ENCODE measurements around the gene RNF103.
"Not testable (repeated sequence)": the region's sequence is repeated elsewhere in the genome, so short reads cannot be mapped to it uniquely, and the experiment has no call there.

RNF103 gene, protein sequence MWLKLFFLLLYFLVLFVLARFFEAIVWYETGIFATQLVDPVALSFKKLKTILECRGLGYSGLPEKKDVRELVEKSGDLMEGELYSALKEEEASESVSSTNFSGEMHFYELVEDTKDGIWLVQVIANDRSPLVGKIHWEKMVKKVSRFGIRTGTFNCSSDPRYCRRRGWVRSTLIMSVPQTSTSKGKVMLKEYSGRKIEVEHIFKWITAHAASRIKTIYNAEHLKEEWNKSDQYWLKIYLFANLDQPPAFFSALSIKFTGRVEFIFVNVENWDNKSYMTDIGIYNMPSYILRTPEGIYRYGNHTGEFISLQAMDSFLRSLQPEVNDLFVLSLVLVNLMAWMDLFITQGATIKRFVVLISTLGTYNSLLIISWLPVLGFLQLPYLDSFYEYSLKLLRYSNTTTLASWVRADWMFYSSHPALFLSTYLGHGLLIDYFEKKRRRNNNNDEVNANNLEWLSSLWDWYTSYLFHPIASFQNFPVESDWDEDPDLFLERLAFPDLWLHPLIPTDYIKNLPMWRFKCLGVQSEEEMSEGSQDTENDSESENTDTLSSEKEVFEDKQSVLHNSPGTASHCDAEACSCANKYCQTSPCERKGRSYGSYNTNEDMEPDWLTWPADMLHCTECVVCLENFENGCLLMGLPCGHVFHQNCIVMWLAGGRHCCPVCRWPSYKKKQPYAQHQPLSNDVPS

GRCh38 chr2:86623494-86624266 lies at the start of gene RNF103:
TSS of gene RNF103 (minus strand) at chr2:86623865. CDS start at chr2:86622886, 979 bp downstream.
- H3K9ac ChIP-seq (ENCODE audit: low read length in 5 of 5), result peak within 1 kb of the TSS; percentile 88 to 97 (median 91)
- no peaks in the 10 kb centered on the region for H3K9me3 ChIP-seq (ENCODE audit: control insufficient read depth in 5 of 5, low read length in 5 of 5)
- no peaks in the 10 kb centered on the region for H3K27me3 ChIP-seq (ENCODE audit: control insufficient read depth in 5 of 5, insufficient read depth in 4 of 5, low read length in 5 of 5)
- H3K4me1 ChIP-seq (ENCODE audit: control insufficient read depth in 5 of 5, insufficient read depth in 5 of 5, low read length in 5 of 5), result peaks cover 0 to 30% (median 29%) of the 10 kb centered on the region in 5 donors
- peak within 1 kb of the TSS; percentile 87 to 94 (median 89) for H3K4me3 ChIP-seq (ENCODE audit: low read depth in 1 of 5, low read length in 5 of 5)
- H3K27ac ChIP-seq (ENCODE audit: low read depth, low read length), result peak within 1 kb of the TSS; percentile 95
- H3K36me3 ChIP-seq (ENCODE audit: control insufficient read depth in 5 of 5, insufficient read depth in 5 of 5, low read length in 5 of 5), result peaks cover 0 to 17% (median 6%) of the 10 kb centered on the region in 5 donors

GRCh38 chr2:86673011-86673410 lies 49.3 kb upstream of the RNF103 start:
- H3K36me3 ChIP-seq (ENCODE audit: control insufficient read depth in 5 of 5, insufficient read depth in 5 of 5, low read length in 5 of 5), result no peaks in the 10 kb centered on the region
- H3K4me3 ChIP-seq (ENCODE audit: low read depth in 1 of 5, low read length in 5 of 5), result no peak overlapping the region
- no peaks in the 10 kb centered on the region for H3K9me3 ChIP-seq (ENCODE audit: control insufficient read depth in 5 of 5, low read length in 5 of 5)
- H3K9ac ChIP-seq (ENCODE audit: low read length in 5 of 5), result no peak overlapping the region
- H3K27me3 ChIP-seq (ENCODE audit: control insufficient read depth in 5 of 5, insufficient read depth in 4 of 5, low read length in 5 of 5), result no peaks in the 10 kb centered on the region
- H3K27ac ChIP-seq (ENCODE audit: low read depth, low read length), result no peak overlapping the region
- no peaks in the 10 kb centered on the region for H3K4me1 ChIP-seq (ENCODE audit: control insufficient read depth in 5 of 5, insufficient read depth in 5 of 5, low read length in 5 of 5)

DNA sequence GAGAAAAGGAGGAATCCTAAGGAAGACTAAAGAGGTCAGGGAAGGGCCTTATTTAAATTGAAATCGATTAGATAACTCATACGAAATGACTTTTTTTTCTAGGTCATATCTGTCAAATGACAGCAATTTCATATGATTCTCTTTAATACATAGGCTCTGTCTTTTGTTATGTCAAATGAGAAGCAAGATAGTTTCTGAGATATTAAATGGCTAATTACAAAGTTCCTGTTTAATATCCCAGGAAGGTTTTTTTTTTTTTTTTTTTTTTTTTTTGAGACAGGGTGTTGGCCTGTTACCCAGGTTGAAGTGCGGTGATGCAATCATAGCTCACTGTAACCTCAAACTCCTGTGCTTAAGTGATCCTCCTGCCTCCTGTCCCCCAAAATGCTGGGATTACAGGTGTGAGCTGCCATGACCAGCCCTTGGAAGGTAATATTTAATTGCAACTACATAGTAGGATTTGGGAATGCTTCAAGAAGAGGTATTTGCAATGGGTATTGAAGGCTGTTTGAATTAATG lies 48.4 kb upstream of the RNF103 start:
- Histone ChIP-seq H3K36me3 (ENCODE audit: control insufficient read depth in 5 of 5, insufficient read depth in 5 of 5, low read length in 5 of 5) (no peaks in the 10 kb centered on the region), H3K27me3 (ENCODE audit: control insufficient read depth in 5 of 5, insufficient read depth in 4 of 5, low read length in 5 of 5) (no peaks in the 10 kb centered on the region), H3K4me1 (ENCODE audit: control insufficient read depth in 5 of 5, insufficient read depth in 5 of 5, low read length in 5 of 5) (no peaks in the 10 kb centered on the region), H3K4me3 (ENCODE audit: low read depth in 1 of 5, low read length in 5 of 5) (no peak overlapping the region), H3K9ac (ENCODE audit: low read length in 5 of 5) (no peak overlapping the region), H3K9me3 (ENCODE audit: control insufficient read depth in 5 of 5, low read length in 5 of 5) (no peaks in the 10 kb centered on the region), H3K27ac (ENCODE audit: low read depth, low read length) (no peak overlapping the region)

DNA sequence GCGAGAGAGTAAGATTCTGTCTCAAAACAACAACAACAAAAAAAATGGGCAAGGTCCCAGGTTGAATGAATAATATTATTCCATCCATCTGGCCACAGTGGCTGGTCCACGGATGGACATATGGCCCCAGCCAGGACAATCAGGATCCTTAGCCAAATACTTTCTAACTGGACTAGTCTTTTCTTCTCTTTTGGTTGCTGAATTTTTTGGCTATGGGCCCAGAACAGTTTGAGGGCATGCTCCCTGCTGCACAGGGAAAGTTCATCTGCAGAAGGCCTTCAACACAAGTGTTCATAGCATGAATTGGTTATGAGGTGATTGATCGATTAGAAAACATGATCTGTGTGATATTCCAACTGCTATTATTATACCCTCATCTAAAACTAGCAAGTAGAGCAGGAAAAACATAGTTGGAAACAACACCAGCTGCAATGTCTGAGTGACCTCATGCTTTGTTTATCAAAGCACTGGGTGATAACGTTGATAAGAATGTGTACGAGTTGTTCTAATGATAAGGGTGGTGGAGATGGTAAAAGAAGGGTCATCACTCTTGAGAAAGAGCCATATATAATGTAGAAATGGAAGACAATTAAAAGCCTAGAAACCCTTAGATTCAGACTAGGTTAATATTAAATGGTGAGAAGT lies 47.8 kb upstream of the RNF103 start:
- H3K4me3 ChIP-seq (ENCODE audit: low read depth in 1 of 5, low read length in 5 of 5), result no peak overlapping the region

DNA sequence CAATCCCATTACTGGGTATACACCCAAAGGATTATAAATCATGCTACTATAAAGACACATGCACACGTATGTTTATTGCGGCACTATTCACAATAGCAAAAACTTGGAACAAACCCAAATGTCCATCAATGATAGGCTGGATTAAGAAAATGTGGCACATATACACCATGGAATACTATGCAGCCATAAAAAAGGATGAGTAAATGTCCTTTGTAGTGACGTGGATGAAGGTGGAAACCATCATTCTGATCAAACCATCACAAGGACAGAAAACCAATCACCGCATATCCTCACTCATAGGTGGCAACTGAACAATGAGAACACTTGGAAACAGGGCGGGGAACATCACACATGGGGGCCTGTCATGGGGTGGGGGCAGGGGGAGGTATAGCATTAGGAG lies 45.7 kb upstream of the RNF103 start:
- not testable (repeated sequence) for H3K27ac ChIP-seq (ENCODE audit: low read depth, low read length); H3K36me3 ChIP-seq (ENCODE audit: control insufficient read depth in 5 of 5, insufficient read depth in 5 of 5, low read length in 5 of 5); H3K4me3 ChIP-seq (ENCODE audit: low read depth in 1 of 5, low read length in 5 of 5); H3K4me1 ChIP-seq (ENCODE audit: control insufficient read depth in 5 of 5, insufficient read depth in 5 of 5, low read length in 5 of 5); H3K9ac ChIP-seq (ENCODE audit: low read length in 5 of 5); H3K27me3 ChIP-seq (ENCODE audit: control insufficient read depth in 5 of 5, insufficient read depth in 4 of 5, low read length in 5 of 5); H3K9me3 ChIP-seq (ENCODE audit: control insufficient read depth in 5 of 5, low read length in 5 of 5)

More for the DNA sequence above, 47.8 kb upstream of the RNF103 start:
- Histone ChIP-seq H3K36me3 (ENCODE audit: control insufficient read depth in 5 of 5, insufficient read depth in 5 of 5, low read length in 5 of 5) (no peaks in the 10 kb centered on the region), H3K27ac (ENCODE audit: low read depth, low read length) (no peak overlapping the region), H3K27me3 (ENCODE audit: control insufficient read depth in 5 of 5, insufficient read depth in 4 of 5, low read length in 5 of 5) (no peaks in the 10 kb centered on the region), H3K9me3 (ENCODE audit: control insufficient read depth in 5 of 5, low read length in 5 of 5) (no peaks in the 10 kb centered on the region), H3K9ac (ENCODE audit: low read length in 5 of 5) (no peak overlapping the region), H3K4me1 (ENCODE audit: control insufficient read depth in 5 of 5, insufficient read depth in 5 of 5, low read length in 5 of 5) (no peaks in the 10 kb centered on the region)

- Histone ChIP-seq H3K9ac (ENCODE audit: low read length in 5 of 5) (no peak overlapping the region), H3K27ac (ENCODE audit: low read depth, low read length) (no peak overlapping the region), H3K36me3 (ENCODE audit: control insufficient read depth in 5 of 5, insufficient read depth in 5 of 5, low read length in 5 of 5) (no peaks in the 10 kb centered on the region), H3K9me3 (ENCODE audit: control insufficient read depth in 5 of 5, low read length in 5 of 5) (peaks cover 0 to 3% (median 0%) of the 10 kb centered on the region in 5 donors), H3K4me3 (ENCODE audit: low read depth in 1 of 5, low read length in 5 of 5) (no peak overlapping the region), H3K4me1 (ENCODE audit: control insufficient read depth in 5 of 5, insufficient read depth in 5 of 5, low read length in 5 of 5) (no peaks in the 10 kb centered on the region), H3K27me3 (ENCODE audit: control insufficient read depth in 5 of 5, insufficient read depth in 4 of 5, low read length in 5 of 5) (no peaks in the 10 kb centered on the region)
These were observed 37.7 kb upstream of the RNF103 start for GRCh38 chr2:86661333-86661732.

- Histone ChIP-seq H3K4me1 (ENCODE audit: control insufficient read depth in 5 of 5, insufficient read depth in 5 of 5, low read length in 5 of 5) (no peaks in the 10 kb centered on the region), H3K27me3 (ENCODE audit: control insufficient read depth in 5 of 5, insufficient read depth in 4 of 5, low read length in 5 of 5) (no peaks in the 10 kb centered on the region), H3K36me3 (ENCODE audit: control insufficient read depth in 5 of 5, insufficient read depth in 5 of 5, low read length in 5 of 5) (no peaks in the 10 kb centered on the region), H3K4me3 (ENCODE audit: low read depth in 1 of 5, low read length in 5 of 5) (no peak overlapping the region), H3K27ac (ENCODE audit: low read depth, low read length) (no peak overlapping the region), H3K9me3 (ENCODE audit: control insufficient read depth in 5 of 5, low read length in 5 of 5) (peaks cover 3 to 16% (median 6%) of the 10 kb centered on the region in 5 donors), H3K9ac (ENCODE audit: low read length in 5 of 5) (no peak overlapping the region)
These were observed 26.5 kb upstream of the RNF103 start for GRCh38 chr2:86650188-86650587.

DNA sequence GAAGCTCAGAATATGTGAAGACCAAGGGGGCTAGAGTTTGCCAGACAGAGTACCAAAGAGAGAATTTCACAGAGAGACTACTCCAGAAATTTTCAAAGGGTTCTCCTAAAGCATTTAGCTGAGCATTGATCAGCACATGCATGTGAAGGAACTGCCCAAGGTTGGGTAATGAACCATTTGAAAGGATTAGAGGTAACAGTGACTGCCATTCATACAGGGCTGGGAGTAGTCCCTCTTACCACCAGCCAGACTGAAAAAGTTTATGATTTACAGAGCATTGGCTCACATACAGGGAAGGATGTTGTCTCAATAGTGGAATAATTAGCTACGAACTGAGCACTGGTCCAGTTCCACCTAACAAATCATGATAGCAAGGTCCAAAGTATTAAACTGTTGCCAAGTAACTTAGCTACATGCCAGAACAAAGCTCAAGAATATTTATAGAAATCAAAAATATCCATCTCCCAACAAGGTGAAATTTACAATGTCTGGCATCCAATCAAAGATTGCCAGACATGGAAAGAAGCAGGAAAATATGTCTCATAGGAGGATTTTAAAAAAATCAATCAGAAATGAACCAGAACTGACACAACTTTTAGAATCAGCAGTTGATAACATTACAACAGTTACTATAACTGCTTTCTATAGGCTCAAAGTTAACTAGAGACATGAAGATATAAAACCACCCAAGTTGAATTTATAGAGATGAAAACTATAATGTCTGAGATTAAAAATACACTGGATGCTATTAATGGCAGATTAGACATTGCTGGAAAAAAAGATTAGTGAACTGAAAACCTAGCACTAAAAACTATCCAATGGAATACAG lies 25.7 kb upstream of the RNF103 start:
- Histone ChIP-seq H3K9ac (ENCODE audit: low read length in 5 of 5) (no peak overlapping the region), H3K36me3 (ENCODE audit: control insufficient read depth in 5 of 5, insufficient read depth in 5 of 5, low read length in 5 of 5) (no peaks in the 10 kb centered on the region)

DNA sequence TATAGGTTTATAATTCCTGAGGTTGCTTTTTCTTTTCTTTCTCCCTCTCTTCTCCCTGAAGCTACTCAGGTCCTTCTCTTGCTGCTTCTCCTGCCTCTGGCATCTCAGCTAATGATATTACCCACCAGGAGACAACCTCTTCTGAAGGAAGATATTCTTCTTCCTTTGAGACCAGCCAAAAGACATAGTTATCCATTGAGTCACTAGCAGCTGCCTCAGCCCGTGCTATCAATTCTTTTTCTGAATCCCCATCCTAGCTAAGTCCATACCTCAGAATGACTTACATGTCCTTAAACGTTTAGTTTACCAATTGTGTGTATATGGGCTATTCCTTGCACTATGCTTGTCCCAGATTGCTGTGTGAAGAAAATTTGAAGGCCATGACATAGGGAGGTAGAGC lies 25.0 kb upstream of the RNF103 start:
- H3K27me3 ChIP-seq (ENCODE audit: control insufficient read depth in 5 of 5, insufficient read depth in 4 of 5, low read length in 5 of 5), result no peaks in the 10 kb centered on the region
- H3K4me3 ChIP-seq (ENCODE audit: low read depth in 1 of 5, low read length in 5 of 5), result no peak overlapping the region

More for the DNA sequence above, 25.7 kb upstream of the RNF103 start:
- Histone ChIP-seq H3K4me3 (ENCODE audit: low read depth in 1 of 5, low read length in 5 of 5) (no peak overlapping the region), H3K4me1 (ENCODE audit: control insufficient read depth in 5 of 5, insufficient read depth in 5 of 5, low read length in 5 of 5) (no peaks in the 10 kb centered on the region), H3K9me3 (ENCODE audit: control insufficient read depth in 5 of 5, low read length in 5 of 5) (peaks cover 3 to 16% (median 6%) of the 10 kb centered on the region in 5 donors), H3K27ac (ENCODE audit: low read depth, low read length) (no peak overlapping the region), H3K27me3 (ENCODE audit: control insufficient read depth in 5 of 5, insufficient read depth in 4 of 5, low read length in 5 of 5) (no peaks in the 10 kb centered on the region)

More for the DNA sequence above, 25.0 kb upstream of the RNF103 start:
- Histone ChIP-seq H3K27ac (ENCODE audit: low read depth, low read length) (no peak overlapping the region), H3K9ac (ENCODE audit: low read length in 5 of 5) (no peak overlapping the region), H3K9me3 (ENCODE audit: control insufficient read depth in 5 of 5, low read length in 5 of 5) (peaks cover 3 to 16% (median 6%) of the 10 kb centered on the region in 5 donors), H3K36me3 (ENCODE audit: control insufficient read depth in 5 of 5, insufficient read depth in 5 of 5, low read length in 5 of 5) (no peaks in the 10 kb centered on the region), H3K4me1 (ENCODE audit: control insufficient read depth in 5 of 5, insufficient read depth in 5 of 5, low read length in 5 of 5) (no peaks in the 10 kb centered on the region)

Data from subcutaneous abdominal adipose tissue (tissue), 5 donors.